Transverse colon (tissue), 4 donors: ENCODE results near the gene KMT2C. TPM values are rescaled to one million over a fixed set of nuclear protein-coding genes. Genes with fewer than 3 reads are reported as not detected.
"Not testable (repeated sequence)": the region's sequence is repeated elsewhere in the genome, so short reads cannot be mapped to it uniquely, and the experiment has no call there.

ENCODE experiments used
- DNase-seq: peaks from one replicate; pipeline ENCODE4 v3.0.0-alpha.2; 2019
- H3K27ac ChIP-seq, 4 donors: fragments of 200-600 bp; sonication (generic); 2 replicates each; pipeline ENCODE4 v1.5.1; 2016 to 2018; ENCODE audit warnings: inconsistent platforms in 4 of 4
- H3K27me3 ChIP-seq: fragments of 200-600 bp; sonication (generic); 2 replicates; pipeline ENCODE4 v1.5.1; 2017; ENCODE audit warnings: inconsistent platforms
- H3K36me3 ChIP-seq, 4 donors: fragments of 200-600 bp; sonication (generic); 2 replicates each; pipeline ENCODE4 v1.5.1; 2017 to 2019; ENCODE audit warnings: inconsistent platforms in 4 of 4
- H3K4me1 ChIP-seq, 4 donors: fragments of 200-600 bp; sonication (generic); 2 replicates each; pipeline ENCODE4 v1.5.1; 2017 to 2020; ENCODE audit warnings: inconsistent platforms in 4 of 4
- H3K4me3 ChIP-seq, 4 donors: fragments of 200-600 bp; sonication (generic); 1 replicate in 1 of 4; 2 replicates in 3 of 4; pipeline versions ENCODE4 v1.5.1 to v1.6.1; 2017 to 2019; ENCODE audit warnings: inconsistent platforms in 4 of 4
- H3K9me3 ChIP-seq, 2 donors: fragments of 200-600 bp; sonication (generic); 2 replicates each; pipeline ENCODE4 v1.5.1; 2017 to 2019; ENCODE audit warnings: inconsistent platforms in 2 of 2
- EP300 ChIP-seq: sonication (generic); formaldehyde crosslinking; IDR thresholded peaks from one replicate; pipeline ENCODE4 v1.6.1; 2017; ENCODE audit warnings: antibody characterized with exemption, low read depth
- POLR2A ChIP-seq: fragments of 450-650 bp; IDR thresholded peaks from one replicate; pipeline ENCODE4 v1.6.1; 2016; ENCODE audit warnings: antibody characterized with exemption, mild to moderate bottlenecking, moderate library complexity
- POLR2AphosphoS5 ChIP-seq, 3 donors: sonication (generic); formaldehyde crosslinking; IDR thresholded peaks; one replicate each; pipeline ENCODE4 v1.6.1; 2016; ENCODE audit warnings: antibody characterized with exemption in 3 of 3
- WGBS, 2 donors: methylation state at CpG; one replicate each; pipeline ENCODE4 v1.1.5; 2018; ENCODE audit warnings: low coverage in 1 of 2; 5-methylcytosine and 5-hydroxymethylcytosine counted together
- in situ Hi-C, 4 donors: fragments of 200-750 bp; cut with MboI; loops; one replicate each; pipeline versions ENCODE4 v1.15.0 to v1.15.1; 2017; ENCODE audit warnings: low sequenced_read_pairs in 3 of 4, low pct_ligation_motif_present in 1 of 4, low pct_unique_long_range_greater_than_20kb in 1 of 4
- intact Hi-C: fragments of 100-400 bp; cut with DNase I; formaldehyde crosslinking; loops from one replicate; pipeline ENCODE4 v1.15.1; 2023; ENCODE audit warnings: low total_unique reads
- total RNA-seq, 4 donors: library from RNA; depleted of rRNA; stranded (reverse); fragments of >200 nt; gene quantifications; one replicate each; pipeline ENCODE4 v1.1.0, GENCODE V29; 2016
- TF ChIP-seq, protein P1 (sequence below), 5 experiments: fragments of 200-600 bp in 3 of 5; fragments of 450-650 bp in 2 of 5; sonication (generic) in 3 of 5; IDR thresholded peaks; 1 replicate in 2 of 5; 2 replicates in 3 of 5; pipeline ENCODE4 v1.5.1; 2016 to 2017; ENCODE audit warnings: antibody characterized with exemption in 5 of 5, inconsistent platforms in 3 of 5, mild to moderate bottlenecking in 2 of 5, moderate library complexity in 1 of 5

Gene KMT2C
- total RNA-seq, 4 donors from 2014 or later: 72.6 to 99.5 (median 83.8) TPM

DNA sequence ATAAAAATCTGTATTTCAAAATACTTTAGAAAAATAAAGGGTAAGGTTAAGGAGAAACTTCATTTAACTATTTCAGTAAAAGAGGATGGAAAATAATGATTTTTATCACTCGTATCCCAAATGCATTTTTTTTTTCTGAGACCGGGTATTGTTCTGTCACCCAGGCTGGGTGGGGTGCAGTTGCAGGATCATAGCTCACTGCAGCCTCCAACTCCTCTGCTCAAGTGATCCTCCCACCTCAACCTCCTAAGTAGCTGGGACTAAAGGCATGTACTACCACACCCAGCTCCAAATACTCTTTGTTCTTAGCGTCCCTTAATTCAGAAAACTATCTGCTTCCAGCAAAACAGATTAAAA, 11.8 kb downstream of the KMT2C start:
- WGBS, 2 donors: 94 to 100% methylated on average over 3 of the region's 3 CpGs
- no peak overlapping the region for H3K27ac ChIP-seq
- intact Hi-C loops (no loop called here), in situ Hi-C loops (no loop called here)
- H3K9me3 ChIP-seq: no peaks in the 10 kb centered on the region
- TF ChIP-seq EP300: no peak
- TF ChIP-seq, protein P1, sequence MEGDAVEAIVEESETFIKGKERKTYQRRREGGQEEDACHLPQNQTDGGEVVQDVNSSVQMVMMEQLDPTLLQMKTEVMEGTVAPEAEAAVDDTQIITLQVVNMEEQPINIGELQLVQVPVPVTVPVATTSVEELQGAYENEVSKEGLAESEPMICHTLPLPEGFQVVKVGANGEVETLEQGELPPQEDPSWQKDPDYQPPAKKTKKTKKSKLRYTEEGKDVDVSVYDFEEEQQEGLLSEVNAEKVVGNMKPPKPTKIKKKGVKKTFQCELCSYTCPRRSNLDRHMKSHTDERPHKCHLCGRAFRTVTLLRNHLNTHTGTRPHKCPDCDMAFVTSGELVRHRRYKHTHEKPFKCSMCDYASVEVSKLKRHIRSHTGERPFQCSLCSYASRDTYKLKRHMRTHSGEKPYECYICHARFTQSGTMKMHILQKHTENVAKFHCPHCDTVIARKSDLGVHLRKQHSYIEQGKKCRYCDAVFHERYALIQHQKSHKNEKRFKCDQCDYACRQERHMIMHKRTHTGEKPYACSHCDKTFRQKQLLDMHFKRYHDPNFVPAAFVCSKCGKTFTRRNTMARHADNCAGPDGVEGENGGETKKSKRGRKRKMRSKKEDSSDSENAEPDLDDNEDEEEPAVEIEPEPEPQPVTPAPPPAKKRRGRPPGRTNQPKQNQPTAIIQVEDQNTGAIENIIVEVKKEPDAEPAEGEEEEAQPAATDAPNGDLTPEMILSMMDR (IDR thresholded peaks at IDR 0.05): no peak
- TF ChIP-seq POLR2A: no peak
- TF ChIP-seq POLR2AphosphoS5 (IDR thresholded peaks at IDR 0.05): no peak
- H3K4me1 ChIP-seq: peaks cover 9 to 56% (median 14%) of the 10 kb centered on the region in 4 donors
- no peaks in the 10 kb centered on the region for H3K27me3 ChIP-seq
- no peaks in the 10 kb centered on the region for H3K36me3 ChIP-seq
- H3K4me3 ChIP-seq: no peak overlapping the region
- DNase-seq: no peak

DNA sequence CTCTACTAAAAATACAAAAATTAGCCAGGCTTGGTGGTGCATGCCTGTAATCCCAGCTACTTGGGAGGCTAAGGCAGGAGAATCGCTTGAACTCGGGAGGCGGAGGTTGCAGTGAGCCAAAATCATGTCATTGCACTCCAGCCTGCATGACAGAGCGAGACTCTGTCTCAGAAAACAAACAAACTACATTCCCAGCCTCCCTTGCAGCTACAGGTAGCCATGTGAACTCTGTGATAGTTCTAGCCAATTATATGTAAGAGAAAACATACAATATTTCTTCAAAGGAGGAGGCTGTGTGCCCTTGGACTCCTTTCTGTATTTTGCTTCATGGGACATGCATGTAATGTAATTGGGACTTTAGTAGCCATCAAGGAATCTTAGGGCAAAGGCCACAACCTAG, 12.6 kb downstream of the KMT2C start:
- peaks cover 4 to 50% (median 9%) of the 10 kb centered on the region in 4 donors for H3K4me1 ChIP-seq
- intact Hi-C loops, H3K4me3 ChIP-seq, H3K36me3 ChIP-seq, in situ Hi-C loops, H3K27ac ChIP-seq, DNase-seq, H3K27me3 ChIP-seq, H3K9me3 ChIP-seq: not testable (repeated sequence)
- WGBS, 2 donors: 94% methylated on average over 4 of the region's 4 CpGs; no CpG with 5 or more reads in 1 of the 2 donors

DNA sequence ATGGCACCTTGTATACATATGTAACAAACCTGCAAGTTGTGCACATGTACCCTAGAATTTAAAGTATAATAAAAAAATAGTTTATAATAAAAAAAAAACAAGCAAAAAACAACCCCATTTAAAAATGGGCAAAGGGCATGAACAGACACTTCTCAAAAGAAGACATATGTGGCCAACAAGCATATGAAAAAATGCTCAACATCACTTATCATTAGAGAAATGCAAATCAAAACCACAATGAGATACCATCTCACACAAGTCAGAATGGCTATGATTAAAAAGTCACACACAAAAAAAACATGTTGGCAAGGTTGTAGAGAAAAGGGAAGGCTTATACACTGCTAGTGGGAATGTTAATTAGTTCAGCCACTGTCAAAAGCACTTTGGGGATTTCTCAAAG, 14.9 kb downstream of the KMT2C start:
- H3K4me3 ChIP-seq, in situ Hi-C loops, DNase-seq, H3K36me3 ChIP-seq, intact Hi-C loops, H3K27me3 ChIP-seq, H3K27ac ChIP-seq, H3K9me3 ChIP-seq: not testable (repeated sequence)
- H3K4me1 ChIP-seq: peaks cover 0 to 32% (median 0%) of the 10 kb centered on the region in 4 donors

DNA sequence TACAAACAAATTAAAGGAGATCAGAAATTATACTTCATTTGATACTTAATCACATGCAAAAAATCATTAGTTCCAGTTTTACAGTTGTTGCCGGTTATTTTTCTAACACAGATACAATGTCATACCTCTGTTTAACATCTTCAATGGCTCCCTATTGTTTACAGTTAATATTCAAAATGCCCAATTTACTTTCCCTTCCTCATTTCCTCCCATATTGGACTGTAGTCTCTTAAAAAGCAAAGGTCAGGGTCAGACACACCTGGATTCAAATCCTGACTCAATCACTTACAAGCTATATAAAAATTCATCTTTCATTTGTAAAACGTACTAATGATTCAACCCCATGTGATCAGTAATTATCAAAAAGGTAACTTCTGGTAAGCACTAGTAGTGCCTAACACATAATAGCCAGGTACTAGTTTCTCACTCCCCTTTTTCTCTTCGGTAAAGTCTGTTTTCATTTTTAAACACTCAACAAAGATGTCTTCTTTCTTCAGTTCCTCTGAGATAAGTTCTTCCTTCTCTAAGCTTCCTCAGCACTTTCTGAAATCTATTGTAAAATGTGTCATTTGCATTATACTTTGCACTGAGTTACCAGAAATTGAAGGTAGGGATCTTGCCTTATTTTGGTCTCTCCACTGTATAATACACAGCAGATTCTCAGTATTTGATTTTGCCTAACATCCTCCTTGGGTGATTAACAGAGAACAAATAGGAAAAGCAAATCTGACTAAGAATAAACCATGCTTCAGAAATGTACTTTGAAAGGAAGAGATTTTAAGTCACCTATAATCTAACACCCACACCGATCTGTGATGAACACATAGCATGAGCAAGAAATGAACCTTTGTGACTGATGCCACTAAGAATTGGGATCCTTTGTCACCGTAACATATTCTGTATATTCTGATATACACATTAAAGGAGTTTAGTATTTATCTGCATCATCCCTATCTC, 16.1 kb downstream of the KMT2C start:
- intact Hi-C loops (no loop called here), in situ Hi-C loops (no loop called here)
- Histone ChIP-seq H3K27me3 (no peaks in the 10 kb centered on the region), H3K4me3 (no peak overlapping the region), H3K9me3 (no peaks in the 10 kb centered on the region), H3K36me3 (no peaks in the 10 kb centered on the region), H3K4me1 (peaks cover 0 to 25% (median 0%) of the 10 kb centered on the region in 4 donors), H3K27ac (no peak overlapping the region)
- WGBS, 2 donors: 87 to 92% methylated on average over 5 of the region's 5 CpGs
- no peak for DNase-seq
- TF ChIP-seq POLR2A (no peak), EP300 (no peak), POLR2AphosphoS5 (IDR thresholded peaks at IDR 0.05) (no peak)
- TF ChIP-seq, protein P1 (IDR thresholded peaks at IDR 0.05): no peak

GRCh38 chr7:152414779-152415178, 21.0 kb downstream of the KMT2C start:
- H3K36me3 ChIP-seq: no peaks in the 10 kb centered on the region
- intact Hi-C loops: no loop called here
- no peak overlapping the region for H3K4me3 ChIP-seq
- TF ChIP-seq POLR2AphosphoS5 (IDR thresholded peaks at IDR 0.05) (no peak), POLR2A (no peak), EP300 (no peak)
- TF ChIP-seq, protein P1 (IDR thresholded peaks at IDR 0.05): no peak
- in situ Hi-C loops: no loop called here
- no peaks in the 10 kb centered on the region for H3K9me3 ChIP-seq
- no peak overlapping the region for H3K27ac ChIP-seq
- H3K4me1 ChIP-seq: peaks cover 0 to 15% (median 0%) of the 10 kb centered on the region in 4 donors
- no peak for DNase-seq
- WGBS, 2 donors: 87 to 90% methylated on average over 2 of the region's 2 CpGs
- H3K27me3 ChIP-seq: no peaks in the 10 kb centered on the region
